Stimulated activated CD8-positive, alpha-beta memory T cell treated with anti-CD3 and anti-CD28 coated beads, Interleukin-7, amount 100 ng/mL, for 48 hours (primary cell): ENCODE data around the gene GNA15.
"Not testable (repeated sequence)": the region's sequence is repeated elsewhere in the genome, so short reads cannot be mapped to it uniquely, and the experiment has no call there.

ENCODE experiments used
- DNase-seq, 2 donors: peaks; one replicate each; pipeline ENCODE4 v3.0.0-alpha.2; 2020; ENCODE audit warnings: low read depth in 1 of 2; ENCODE audit errors: extremely low read depth in 1 of 2

The GNA15 gene

DNA sequence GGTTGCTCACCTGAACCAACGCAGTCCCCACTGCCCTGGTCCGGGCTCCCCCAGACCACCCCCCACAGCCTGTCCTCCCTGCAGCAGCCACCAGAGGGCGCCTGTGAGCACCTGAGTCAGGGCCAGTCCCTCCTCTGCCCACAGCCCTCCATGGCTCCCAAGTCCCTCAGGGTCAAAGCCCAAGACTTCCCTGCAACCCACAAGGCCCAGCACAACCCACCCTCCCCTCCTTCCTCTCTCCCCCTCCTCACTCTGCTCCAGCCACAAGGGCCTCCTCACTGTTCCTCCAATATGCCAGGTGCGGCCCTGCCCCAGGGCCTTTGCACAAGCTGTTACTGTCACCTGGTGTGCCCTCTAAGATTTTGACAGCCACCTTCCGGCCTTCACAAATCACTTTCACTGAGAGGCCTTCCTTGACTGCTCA lies 10.9 kb downstream of the GNA15 start:
- DNase-seq: no peak

DNA sequence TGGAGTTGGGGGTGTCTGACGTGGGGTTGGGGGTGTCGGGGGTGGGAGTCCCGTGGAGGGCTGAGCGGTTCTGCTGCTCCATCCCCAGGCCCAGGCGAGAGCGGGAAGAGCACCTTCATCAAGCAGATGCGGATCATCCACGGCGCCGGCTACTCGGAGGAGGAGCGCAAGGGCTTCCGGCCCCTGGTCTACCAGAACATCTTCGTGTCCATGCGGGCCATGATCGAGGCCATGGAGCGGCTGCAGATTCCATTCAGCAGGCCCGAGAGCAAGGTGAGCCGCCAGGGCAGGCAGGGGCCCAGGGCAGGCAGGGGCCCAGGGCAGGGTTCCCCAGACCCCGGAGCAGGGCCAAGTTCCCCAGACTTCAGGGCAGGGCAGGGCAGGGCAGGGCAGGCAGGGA lies 12.7 kb downstream of the GNA15 start:
- DNase-seq: no peak

DNA sequence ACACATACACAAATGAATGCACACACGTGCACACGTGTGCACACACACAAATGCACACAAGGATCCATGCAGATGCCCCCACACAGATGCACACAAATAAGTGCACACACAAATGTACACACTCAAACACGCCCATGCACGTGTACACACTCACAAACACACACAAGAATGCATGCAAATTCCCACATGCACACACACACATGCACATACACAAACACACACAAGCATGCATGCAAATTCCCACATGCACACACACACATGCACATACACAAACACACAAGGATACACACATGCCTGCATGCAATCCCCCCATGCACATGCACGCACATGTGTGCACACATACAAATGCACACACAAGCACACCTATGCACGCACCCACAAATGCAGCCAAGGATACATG lies 13.3 kb downstream of the GNA15 start:
- DNase-seq: no peak

DNA sequence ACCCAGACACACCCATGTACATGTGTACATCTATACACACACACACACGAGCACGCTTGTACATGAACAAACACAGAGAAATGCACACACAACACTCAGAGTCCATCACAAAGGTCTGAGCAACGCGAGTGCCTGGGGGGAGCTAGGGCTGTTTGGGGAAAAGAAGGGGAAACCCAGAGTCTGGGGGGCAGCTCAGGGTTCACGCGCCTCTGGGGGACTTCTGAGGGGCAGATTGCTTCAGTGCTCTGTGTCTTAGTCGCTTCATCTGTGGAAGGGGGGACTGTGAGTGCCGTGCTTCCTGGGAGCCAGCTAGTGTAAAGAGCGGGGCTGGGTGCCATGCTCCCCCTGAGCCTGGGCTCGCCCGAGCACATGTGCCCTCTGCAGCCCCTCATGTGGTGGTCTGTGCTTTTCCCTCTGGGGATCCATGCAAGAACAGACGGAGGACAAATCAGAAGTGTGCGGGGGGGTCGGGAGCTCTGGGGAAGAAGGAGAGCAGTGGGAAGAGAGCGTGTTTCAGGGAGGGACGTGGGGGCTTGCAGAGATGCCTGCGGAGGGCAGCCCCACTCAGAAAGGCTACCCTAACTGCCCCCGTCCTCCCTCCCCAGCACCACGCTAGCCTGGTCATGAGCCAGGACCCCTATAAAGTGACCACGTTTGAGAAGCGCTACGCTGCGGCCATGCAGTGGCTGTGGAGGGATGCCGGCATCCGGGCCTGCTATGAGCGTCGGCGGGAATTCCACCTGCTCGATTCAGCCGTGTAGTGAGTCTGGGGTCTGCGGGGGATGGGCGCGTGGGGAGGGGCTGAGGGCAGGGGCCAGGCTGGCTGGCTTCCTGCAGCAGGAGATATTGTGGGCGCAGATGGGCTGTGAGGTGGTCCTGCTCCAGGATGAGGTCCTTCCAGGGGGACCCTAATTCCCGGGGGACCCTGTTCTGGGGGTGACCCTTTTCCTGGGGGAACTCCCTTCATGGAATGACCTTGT lies 14.0 kb downstream of the GNA15 start:
- DNase-seq: no peak

DNA sequence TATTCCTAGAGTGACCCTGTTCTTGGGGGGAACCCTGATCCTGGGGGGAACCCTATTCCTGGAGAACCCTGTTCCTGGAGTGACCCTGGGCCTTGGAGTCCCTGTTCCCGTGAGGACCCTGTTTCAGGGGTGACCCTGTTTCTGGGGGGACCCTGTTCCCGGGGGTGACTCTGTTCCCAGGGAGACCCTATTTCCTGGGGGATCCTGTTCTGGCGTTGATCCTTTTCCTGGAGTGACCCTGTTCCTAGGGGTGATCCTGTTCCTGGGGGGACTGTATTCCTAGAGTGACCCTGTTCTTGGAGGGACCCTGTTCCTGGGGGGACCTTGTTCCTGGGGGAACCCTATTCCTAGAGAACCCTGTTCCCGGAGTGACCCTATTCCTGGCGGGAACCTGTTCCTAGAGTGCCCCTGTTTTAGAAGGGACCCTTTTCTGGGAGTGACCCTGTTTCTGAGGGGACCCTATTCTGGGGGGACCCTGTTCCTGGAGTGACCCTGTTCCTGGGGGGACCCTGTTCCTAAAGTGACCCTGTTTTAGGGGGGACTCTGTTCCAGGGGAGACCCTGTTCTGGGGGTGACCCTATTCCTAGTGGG lies 15.0 kb downstream of the GNA15 start:
- no peak for DNase-seq

DNA sequence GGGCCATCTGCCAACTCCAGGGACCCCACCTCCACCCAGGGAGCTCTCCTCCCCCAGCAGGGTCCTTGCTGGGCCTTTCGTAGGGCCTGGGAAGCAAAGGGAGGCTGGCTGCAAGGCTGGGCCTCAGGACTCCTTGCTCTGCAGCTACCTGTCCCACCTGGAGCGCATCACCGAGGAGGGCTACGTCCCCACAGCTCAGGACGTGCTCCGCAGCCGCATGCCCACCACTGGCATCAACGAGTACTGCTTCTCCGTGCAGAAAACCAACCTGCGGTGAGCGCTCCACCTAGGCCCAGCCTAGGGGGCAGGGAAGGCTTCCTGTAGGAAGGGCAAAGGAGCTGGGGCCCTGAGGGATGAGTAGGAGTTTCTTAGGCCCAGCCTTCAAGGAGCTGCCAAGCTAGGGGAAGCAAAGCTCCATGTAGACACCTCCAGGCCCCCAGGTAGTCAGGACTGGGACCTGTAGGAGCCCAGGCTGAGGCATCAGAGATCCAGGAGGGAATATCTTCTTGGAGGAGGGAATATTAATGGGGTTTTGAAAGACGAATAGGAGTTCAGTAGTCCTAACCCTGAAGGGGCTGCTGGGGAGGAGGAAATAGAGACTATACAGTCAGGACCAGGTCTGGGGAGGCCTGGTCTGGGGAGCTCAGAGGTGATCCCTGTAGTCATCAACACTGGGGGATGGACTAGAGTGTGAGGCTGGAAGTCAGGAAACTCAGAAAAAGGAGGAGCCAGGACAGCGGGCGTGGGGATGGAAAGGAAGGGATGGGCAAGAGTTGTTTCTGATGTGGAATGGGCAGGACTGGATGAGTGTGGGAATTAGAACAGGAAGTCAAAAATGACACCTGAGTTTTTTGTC lies 16.0 kb downstream of the GNA15 start:
- DNase-seq: no peak

DNA sequence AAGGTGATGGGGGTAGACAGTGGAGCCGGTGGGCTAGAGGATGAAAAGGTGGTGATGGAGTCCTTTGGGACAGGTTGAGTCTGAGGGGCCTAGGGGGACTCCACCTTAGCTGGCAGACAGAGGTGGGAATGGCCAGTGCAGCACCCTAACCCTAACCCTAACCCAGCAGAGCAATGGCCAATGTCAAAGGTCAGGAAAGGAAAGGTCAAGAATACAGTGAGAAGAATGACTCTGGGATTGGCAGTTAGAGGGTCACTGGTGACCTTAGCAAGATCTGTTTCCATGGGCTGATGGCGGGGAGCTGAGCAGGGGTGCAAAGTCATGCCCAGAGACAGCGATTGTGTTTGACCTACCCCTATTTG lies 16.6 kb downstream of the GNA15 start:
- no peak for DNase-seq

DNA sequence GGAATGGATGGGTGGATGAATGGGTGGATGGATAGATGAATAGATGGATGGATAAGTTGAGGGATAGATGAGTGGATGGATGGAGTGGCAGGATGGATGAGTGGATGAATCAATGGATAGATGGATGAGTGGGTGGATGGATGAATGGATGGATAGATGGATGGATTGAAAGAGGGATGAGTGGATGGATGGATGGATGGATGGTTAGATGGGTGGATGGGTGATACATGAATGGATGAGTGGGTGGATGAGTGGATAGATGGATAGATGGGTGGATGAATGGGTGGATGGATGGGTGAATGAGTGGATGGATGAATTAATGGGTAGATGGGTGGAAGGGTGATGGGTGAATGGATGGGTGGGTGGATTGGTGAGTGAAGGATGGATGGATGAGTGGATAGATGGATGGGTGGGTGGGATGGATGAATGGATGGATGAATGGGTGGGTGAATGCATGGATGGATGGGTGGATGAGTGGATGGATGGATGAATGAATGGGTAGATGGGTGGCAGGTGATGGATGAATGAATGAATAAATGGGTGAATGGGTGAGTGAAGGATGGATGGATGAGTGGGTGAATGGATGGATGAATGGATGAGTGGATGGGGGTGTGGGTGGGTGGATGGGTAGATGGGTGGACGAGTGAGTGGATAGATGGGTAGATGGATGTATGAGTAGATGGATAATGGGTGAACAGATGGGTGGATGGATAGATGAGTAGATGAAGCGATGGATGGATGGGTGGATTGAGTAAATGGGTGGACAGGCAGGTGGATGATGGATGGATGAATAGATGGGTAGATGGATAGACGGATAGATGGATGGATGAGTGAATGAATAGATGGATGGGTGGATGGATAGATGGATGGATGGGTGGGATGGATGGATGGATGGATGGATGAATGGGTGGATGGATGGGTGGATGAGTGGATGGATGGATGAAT lies 17.7 kb downstream of the GNA15 start:
- no peak for DNase-seq

DNA sequence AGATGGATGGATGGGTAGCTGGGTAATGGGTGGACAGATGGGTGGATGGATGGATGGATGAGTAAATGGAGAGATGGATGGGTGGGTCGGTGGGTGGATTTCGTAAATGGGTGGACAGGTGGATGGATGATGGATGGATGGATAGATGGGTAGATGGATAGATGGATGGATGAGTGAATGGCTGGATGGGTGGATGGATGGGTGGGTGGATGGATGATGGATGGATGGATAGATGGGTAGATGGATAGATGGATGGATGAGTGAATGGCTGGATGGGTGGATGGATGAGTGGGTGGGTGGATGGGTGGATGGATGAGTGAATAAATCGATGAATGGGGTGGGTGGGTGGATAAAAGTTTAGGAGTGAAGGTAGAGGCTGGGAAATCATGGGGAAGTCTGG lies 18.6 kb downstream of the GNA15 start:
- DNase-seq: not testable (repeated sequence)

DNA sequence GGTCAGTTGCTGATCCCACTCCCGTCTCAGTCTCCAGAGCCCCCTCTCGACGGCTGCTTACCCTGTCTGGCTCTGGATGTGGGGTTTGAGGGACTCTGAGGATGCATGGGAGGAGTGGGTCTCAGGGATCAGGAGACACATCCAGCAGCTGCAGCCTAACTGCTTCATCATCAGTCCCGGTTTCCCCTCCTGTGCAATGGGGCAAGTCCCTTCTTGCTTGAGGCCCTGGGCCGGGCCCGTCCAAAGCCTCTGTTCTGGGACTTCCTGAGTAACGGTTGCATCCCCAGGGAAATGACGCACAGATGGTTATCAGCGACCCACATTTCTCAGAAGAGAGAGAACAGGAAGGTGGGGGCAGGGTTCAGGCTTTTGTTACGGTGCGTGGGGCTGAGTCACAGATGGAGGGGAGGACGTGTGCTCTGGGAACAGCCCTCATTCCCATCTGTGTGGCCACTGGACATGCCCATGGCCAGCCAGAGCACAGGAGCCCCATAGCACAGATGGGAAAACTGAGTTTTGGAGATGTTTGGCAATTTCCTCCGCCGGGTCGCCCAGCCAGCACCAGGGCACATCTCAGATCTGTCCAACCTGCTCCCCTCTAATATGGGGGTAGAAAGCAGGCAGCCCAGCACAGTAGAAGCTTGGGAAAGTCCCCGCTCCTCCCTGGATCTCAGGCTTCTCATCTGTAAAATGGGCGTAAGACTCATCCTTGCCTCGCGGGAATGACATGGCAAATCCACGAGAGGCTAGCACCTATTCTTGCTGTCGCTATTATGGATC lies 19.3 kb downstream of the GNA15 start:
- peak; percentile 69 to 92 for DNase-seq

DNA sequence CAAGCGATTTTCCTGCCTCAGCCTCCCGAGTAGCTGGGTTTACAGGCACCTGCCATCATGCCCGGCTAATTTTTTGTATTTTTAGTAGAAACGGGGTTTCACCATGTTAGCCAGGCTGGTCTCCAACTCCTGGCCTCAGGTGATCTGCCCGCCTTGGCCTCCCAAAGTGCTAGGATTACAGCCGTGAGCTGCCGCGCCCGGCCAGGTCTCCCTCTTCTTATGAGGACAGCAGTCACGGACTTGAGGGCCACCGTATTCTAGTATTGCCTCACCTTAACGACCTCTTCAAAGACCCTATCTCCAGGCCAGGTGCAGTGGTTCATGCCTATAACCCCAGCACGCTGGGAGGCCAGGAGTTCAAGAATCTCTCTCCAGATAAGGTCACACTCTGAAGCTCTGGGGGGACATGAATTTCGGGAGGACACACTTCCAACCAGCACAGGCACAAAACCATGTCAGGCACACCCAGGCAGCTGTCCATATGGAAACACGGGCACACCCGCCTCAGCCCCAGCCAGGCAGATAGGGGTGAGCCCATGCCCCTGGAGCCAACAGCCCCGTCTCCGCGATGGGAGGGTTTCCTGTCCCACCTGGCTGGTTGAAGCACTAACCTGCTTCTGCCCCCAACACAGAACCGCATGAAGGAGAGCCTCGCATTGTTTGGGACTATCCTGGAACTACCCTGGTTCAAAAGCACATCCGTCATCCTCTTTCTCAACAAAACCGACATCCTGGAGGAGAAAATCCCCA lies 21.4 kb downstream of the GNA15 start:
- DNase-seq: no peak

DNA sequence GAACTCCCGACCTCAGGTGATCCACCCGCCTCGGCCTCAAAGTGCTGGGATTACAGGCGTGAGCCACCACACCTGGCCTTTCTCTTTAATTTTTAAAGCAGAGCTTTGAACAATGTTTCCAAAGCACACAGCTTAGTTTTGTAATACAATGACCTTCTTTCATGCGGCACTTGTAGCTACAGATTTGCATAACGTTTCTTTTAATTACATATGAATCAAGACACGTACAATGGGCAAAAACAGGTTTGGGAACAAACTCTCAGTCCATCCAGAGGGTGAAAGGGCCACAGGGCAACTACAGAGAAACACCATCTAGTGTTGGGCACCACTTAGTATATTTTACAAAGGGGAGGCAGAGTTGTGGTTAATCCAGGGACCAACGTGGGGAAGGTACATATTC lies 23.7 kb downstream of the GNA15 start:
- no peak for DNase-seq

DNA sequence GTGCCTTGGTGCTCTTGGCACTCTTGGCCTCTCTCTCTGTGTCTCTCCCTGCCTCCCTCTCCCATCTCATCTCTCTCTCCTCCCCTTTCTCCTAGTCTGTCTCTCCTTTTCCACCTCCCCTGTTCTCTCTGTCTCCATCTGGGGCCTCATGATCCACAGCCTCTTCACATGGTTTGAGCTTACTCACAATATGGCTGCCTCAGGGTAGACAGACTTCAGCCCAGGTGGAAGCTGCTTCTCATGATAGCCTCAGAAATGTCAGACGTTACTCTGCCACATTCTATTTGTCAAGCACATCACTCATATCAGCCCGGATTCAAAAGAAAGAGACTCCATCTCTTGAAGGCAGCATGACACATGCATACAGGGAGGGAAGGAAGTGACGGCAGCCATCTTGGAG lies 24.4 kb downstream of the GNA15 start:
- DNase-seq: no peak

DNA sequence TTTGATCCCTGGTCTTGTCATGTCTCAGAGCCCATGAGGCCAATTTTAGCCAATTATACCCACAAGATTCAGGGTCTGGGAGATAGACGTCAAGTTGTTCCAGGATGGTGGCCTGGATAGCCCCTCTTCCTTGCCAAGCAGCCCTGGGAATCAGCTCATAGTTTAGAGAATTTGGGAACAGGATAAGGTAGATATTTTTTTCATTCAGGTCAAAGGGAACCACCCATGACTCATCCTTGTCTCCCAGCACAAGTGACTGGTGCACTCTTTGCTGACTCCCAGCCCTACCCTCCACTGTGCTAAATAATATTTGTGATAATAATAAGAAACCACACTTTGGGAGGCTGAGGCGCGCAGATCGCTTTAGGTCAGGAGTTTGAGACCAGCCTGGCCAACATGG lies 25.6 kb downstream of the GNA15 start:
- DNase-seq: no peak

DNA sequence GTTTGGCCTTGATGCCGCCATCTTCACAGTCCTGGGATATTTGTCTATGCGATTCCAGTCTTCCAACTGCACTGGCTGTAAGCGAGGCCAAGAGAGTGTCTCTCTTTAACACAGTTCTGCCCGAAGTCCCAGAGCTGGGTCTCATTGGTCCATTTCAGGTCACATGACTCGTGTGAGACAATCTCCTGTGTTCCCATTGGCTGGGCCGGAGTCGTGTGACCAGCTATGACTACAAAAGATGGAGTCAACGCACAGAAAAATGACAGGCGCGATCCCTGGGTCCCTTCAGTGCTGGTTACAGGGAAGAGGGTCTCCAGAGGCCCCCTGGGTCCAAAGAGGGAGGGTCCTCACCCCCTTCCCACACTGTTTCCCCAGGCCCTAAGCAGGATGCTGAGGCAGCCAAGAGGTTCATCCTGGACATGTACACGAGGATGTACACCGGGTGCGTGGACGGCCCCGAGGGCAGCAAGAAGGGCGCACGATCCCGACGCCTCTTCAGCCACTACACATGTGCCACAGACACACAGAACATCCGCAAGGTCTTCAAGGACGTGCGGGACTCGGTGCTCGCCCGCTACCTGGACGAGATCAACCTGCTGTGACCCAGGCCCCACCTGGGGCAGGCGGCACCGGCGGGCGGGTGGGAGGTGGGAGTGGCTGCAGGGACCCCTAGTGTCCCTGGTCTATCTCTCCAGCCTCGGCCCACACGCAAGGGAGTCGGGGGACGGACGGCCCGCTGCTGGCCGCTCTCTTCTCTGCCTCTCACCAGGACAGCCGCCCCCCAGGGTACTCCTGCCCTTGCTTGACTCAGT lies 26.8 kb downstream of the GNA15 start:
- no peak for DNase-seq

DNA sequence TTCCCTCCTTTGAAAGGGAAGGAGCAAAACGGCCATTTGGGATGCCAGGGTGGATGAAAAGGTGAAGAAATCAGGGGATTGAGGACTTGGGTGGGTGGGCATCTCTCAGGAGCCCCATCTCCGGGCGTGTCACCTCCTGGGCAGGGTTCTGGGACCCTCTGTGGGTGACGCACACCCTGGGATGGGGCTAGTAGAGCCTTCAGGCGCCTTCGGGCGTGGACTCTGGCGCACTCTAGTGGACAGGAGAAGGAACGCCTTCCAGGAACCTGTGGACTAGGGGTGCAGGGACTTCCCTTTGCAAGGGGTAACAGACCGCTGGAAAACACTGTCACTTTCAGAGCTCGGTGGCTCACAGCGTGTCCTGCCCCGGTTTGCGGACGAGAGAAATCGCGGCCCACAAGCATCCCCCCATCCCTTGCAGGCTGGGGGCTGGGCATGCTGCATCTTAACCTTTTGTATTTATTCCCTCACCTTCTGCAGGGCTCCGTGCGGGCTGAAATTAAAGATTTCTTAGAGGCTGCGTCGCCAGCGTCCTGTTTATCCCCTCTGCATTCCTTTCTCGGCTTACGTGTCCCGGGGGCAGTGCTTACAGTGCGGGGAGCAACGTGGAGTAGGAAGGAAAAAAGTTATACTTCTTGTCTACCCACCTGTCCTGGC lies 27.5 kb downstream of the GNA15 start:
- peak in 1 of 2 donors; percentile 53 for DNase-seq

DNA sequence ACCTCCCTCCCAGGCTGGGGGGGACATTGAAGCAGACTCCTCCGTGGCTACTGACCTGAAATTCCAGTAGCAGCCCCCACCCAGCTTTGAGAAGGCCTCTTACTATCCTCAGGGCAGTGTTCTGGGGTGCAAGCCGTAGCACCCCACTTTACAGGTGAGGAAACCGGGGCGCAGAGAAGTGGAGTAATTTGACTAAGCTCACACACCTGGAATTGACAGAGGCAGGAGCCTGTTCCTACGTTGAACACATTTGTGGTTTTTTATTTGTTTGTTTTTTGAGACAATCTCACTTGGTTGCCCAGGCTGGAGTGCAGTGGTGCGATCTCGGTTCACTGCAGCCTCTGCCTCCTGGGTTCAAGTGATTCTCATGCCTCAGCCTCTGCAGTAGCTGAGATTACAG lies 28.1 kb downstream of the GNA15 start:
- no peak for DNase-seq
